Endothelial cell of umbilical vein (primary cell): Measurements from ENCODE around the gene DEFB131A.
"Not testable (repeated sequence)": the region's sequence is repeated elsewhere in the genome, so short reads cannot be mapped to it uniquely, and the experiment has no call there.

Experiments
- EZH2 ChIP-seq: IDR thresholded peaks from 2 replicates; pipeline ENCODE4 v1.6.1; 2012; ENCODE audit warnings: borderline replicate concordance, low read depth, mild to moderate bottlenecking, moderate library complexity, low read length, inconsistent platforms; ENCODE audit not compliant: severe bottlenecking
- JUN ChIP-seq: IDR thresholded peaks from 2 replicates; pipeline ENCODE4 v1.6.1; 2011; ENCODE audit warnings: borderline replicate concordance, low read depth; ENCODE audit not compliant: insufficient read length, insufficient read depth
- MYC ChIP-seq: IDR thresholded peaks from one replicate; pipeline ENCODE4 v1.6.1; 2011; ENCODE audit warnings: mild to moderate bottlenecking, low read depth, low read length
- POLR2A ChIP-seq: IDR thresholded peaks from 2 replicates; pipeline ENCODE4 v1.6.1; 2012; ENCODE audit warnings: low read depth, mild to moderate bottlenecking, control low read depth, low read length
- POLR2AphosphoS5 ChIP-seq: IDR thresholded peaks from 2 replicates; pipeline ENCODE4 v1.6.1; 2012; ENCODE audit warnings: low read depth, mild to moderate bottlenecking, control low read depth, low read length, moderate library complexity; ENCODE audit not compliant: insufficient read depth
- TF ChIP-seq, protein P1 (sequence below), 2 donors: IDR thresholded peaks; 1 replicate in 1 of 2; 2 replicates in 1 of 2; pipeline ENCODE4 v1.5.1; 2011; ENCODE audit warnings: low read length in 2 of 2, mild to moderate bottlenecking in 2 of 2, moderate library complexity in 2 of 2, control low read depth in 1 of 2, inconsistent platforms in 1 of 2, low read depth in 1 of 2; ENCODE audit not compliant: insufficient read depth in 1 of 2; ENCODE audit errors: extremely low read depth in 1 of 2
- TF ChIP-seq, protein P2 (sequence below): IDR thresholded peaks from 2 replicates; pipeline ENCODE4 v1.6.1; 2011; ENCODE audit not compliant: insufficient read depth, insufficient read length

DNA sequence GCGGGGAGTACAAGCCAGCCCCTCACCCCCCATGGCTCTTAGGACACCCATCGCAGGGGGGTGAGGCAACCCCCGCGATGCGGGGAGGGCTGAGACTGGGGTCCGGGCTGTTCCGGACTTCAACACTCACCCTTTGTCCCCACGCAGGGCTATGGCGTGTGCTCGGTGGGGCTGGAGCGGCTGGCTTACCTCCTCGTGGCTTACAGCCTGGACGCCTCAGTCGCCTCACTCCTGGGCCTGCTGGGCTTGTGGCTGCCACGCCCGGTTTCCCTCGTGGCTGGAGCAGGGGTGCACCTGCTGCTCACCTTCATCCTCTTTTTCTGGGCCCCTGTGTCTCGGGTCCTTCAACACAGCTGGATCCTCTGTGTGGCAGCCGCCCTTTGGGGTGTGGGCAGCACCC is 49.4 kb downstream of the DEFB131A start:
- TF ChIP-seq, protein P1, sequence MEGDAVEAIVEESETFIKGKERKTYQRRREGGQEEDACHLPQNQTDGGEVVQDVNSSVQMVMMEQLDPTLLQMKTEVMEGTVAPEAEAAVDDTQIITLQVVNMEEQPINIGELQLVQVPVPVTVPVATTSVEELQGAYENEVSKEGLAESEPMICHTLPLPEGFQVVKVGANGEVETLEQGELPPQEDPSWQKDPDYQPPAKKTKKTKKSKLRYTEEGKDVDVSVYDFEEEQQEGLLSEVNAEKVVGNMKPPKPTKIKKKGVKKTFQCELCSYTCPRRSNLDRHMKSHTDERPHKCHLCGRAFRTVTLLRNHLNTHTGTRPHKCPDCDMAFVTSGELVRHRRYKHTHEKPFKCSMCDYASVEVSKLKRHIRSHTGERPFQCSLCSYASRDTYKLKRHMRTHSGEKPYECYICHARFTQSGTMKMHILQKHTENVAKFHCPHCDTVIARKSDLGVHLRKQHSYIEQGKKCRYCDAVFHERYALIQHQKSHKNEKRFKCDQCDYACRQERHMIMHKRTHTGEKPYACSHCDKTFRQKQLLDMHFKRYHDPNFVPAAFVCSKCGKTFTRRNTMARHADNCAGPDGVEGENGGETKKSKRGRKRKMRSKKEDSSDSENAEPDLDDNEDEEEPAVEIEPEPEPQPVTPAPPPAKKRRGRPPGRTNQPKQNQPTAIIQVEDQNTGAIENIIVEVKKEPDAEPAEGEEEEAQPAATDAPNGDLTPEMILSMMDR (IDR thresholded peaks at IDR 0.05; ENCODE audit: extremely low read depth in 1 of 2, insufficient read depth in 1 of 2, low read depth in 1 of 2, low read length in 2 of 2), result not testable (repeated sequence)
- not testable (repeated sequence) for TF ChIP-seq POLR2A, POLR2AphosphoS5, EZH2, JUN, MYC
- TF ChIP-seq, protein P2, sequence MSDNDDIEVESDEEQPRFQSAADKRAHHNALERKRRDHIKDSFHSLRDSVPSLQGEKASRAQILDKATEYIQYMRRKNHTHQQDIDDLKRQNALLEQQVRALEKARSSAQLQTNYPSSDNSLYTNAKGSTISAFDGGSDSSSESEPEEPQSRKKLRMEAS, result not testable (repeated sequence)
